ENCODE measurements around the gene PLAGL1.
"Not testable (repeated sequence)": the region's sequence is repeated elsewhere in the genome, so short reads cannot be mapped to it uniquely, and the experiment has no call there.

The PLAGL1 gene

GRCh38 chr6:143937668-143937970, 70.4 kb downstream of the PLAGL1 start:
- no peak for DNase-seq (ENCODE audit: low spot score)

GRCh38 chr6:143936778-143937667, 71.0 kb downstream of the PLAGL1 start:
- no peak for DNase-seq (ENCODE audit: low spot score)

- no peak for DNase-seq (ENCODE audit: low spot score)
Measured at GRCh38 chr6:143936347-143936746, 71.7 kb downstream of the PLAGL1 start.

- no peak for DNase-seq (ENCODE audit: low spot score)
Measured at GRCh38 chr6:143934867-143935266, 73.2 kb downstream of the PLAGL1 start.

GRCh38 chr6:143934331-143934730, 73.7 kb downstream of the PLAGL1 start:
- no peak for DNase-seq (ENCODE audit: low spot score)

DNA sequence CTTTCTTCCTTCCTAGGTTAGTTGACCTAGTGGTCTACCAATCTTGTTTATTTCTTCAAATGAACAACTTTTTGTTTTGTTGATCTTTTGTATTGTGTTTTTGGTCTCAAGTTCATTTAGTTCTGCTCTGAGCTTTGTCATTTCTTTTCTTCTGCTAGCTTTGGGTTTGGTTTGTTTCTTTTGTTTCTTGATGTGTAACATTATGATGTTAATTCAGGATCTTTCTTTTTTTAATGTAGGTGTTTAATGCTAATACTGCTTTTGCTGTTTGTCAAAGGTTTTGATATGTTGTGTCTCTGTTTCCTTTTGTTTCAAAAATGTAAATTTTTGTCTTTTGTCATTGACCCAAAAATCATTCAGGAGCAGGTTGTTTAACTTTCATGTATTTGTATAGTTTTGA, 78.1 kb downstream of the PLAGL1 start:
- no peak for DNase-seq (ENCODE audit: low spot score)

DNA sequence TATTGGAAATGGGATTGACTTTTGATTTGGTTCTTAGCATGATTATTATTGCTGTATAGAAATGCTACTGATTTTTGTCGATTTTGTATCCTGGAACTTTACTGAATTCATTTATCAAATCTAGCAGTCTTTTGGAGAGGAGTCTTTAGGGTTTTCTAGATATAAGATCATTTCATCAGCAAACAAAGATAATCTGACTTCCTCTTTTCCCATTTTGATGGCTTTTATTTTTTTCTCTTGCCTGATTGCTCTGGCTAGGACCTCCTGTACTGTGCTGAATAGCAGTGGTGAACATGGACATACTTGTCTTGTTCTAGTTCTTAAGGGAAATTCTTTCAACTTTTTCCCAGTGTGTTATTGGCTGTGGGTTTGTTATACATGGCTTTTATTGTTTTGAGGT, 79.2 kb downstream of the PLAGL1 start:
- no peak for DNase-seq (ENCODE audit: low spot score)

- not testable (repeated sequence) for DNase-seq (ENCODE audit: low spot score)
Measured at GRCh38 chr6:143917026-143917425, 91.0 kb downstream of the PLAGL1 start.

DNA sequence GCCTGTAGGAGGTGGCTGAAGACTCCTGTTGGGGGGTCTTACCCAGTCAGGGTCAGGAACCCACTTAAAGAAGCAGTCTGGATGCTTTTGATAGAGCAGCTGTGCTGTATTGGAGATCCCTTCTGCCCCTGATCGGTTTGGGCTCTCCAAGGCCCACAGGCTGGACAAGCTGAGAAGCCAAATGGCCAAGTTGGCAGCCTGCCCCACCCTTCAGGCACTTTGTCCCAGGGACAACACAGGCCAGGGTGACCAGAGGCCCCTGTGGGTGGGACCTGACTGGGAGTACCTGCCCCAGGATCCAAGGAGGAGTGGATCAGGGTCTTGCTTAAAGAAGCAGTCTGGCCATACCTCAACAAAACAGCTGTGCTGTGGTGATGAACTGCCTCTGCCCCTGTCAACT, 95.4 kb downstream of the PLAGL1 start:
- no peak for DNase-seq (ENCODE audit: low spot score)

DNA sequence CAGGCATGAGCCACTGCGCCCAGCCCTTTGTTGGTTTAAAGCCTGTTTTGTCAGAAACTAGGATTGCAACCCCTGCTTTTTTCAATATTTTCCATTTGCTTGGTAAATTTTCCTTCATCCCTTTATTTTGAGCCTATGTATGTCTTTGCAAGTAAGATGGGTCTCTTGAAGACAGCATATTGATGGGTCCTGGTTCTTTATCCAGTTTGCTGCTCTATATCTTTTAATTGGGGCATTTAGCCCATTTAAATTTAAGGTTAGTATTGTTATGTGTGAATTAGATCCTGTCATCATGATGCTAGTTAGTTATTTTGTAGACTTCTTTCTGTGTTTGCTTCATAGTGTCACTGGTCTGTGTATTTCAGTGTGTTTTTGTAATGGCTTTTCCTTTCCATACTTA, 97.0 kb downstream of the PLAGL1 start:
- no peak for DNase-seq (ENCODE audit: low spot score)

- no peak for DNase-seq (ENCODE audit: low spot score)
Measured at GRCh38 chr6:143902827-143903226, 105.2 kb downstream of the PLAGL1 start.

- DNase-seq (ENCODE audit: low spot score) = no peak
Measured at GRCh38 chr6:143901885-143902750, 105.9 kb downstream of the PLAGL1 start.

DNA sequence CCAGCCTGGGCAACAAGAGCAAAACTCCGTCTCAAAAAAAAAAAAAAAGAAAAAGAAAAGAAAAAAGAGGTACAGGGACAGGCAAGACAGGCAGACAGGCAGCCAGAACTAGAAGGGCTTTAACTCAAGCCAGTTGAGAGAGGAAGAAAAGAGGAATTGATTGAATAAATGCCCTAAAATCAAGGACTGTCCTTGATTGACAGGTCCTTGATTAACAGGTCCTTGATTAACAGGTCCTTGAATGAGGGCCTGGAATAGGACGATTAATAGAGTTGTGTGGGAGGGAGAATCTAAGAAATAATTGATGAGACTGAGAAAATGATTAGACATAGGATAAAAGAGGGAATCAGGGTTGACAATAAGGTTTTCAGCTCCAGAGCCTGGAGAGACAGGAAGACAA, 107.7 kb downstream of the PLAGL1 start:
- DNase-seq (ENCODE audit: low spot score) = no peak

GRCh38 chr6:143896126-143896860, 111.8 kb downstream of the PLAGL1 start:
- DNase-seq (ENCODE audit: low spot score) = no peak

- no peak for DNase-seq (ENCODE audit: low spot score)
Measured at GRCh38 chr6:143894655-143895054, 113.4 kb downstream of the PLAGL1 start.

Data from HuH-7.5 (cell line).